Neural cell (in vitro differentiated cells): ENCODE measurements around the gene CFAP157. TPM values are rescaled to one million over a fixed set of nuclear protein-coding genes. Genes with fewer than 3 reads are reported as not detected.

Source experiments
- H2AFZ ChIP-seq: fragments of 200-600, 300-800 bp; sonication (generic), shearing (Covaris generic); 2 replicates; pipeline ENCODE4 v1.6.0; 2014; ENCODE audit warnings: low read depth, mild to moderate bottlenecking, antibody characterized with exemption, low read length, moderate library complexity
- H3F3A ChIP-seq: fragments of 200-600 bp; shearing (Covaris generic); 2 replicates; pipeline ENCODE4 v1.6.1; 2016; ENCODE audit warnings: mild to moderate bottlenecking, moderate library complexity, mixed read lengths, antibody characterized with exemption, low read length; ENCODE audit not compliant: insufficient read depth, poor library complexity, severe bottlenecking
- H3K27ac ChIP-seq: fragments of 200-600, 300-800 bp; sonication (generic), shearing (Covaris generic); 2 replicates; pipeline ENCODE4 v1.5.1; 2014; ENCODE audit warnings: mild to moderate bottlenecking, low read length, moderate library complexity
- H3K27me3 ChIP-seq: fragments of 300-800, 200-600 bp; sonication (generic), shearing (Covaris generic); 2 replicates; pipeline ENCODE4 v1.6.0; 2014; ENCODE audit warnings: mild to moderate bottlenecking, low read depth, low read length, moderate library complexity; ENCODE audit not compliant: insufficient read depth
- H3K36me3 ChIP-seq: fragments of 300-800, 200-600 bp; sonication (generic), shearing (Covaris generic); 2 replicates; pipeline ENCODE4 v1.5.1; 2014; ENCODE audit warnings: mild to moderate bottlenecking, antibody characterized with exemption, low read length, moderate library complexity; ENCODE audit not compliant: insufficient read depth
- H3K4me2 ChIP-seq: fragments of 300-800, 200-600 bp; sonication (generic), shearing (Covaris generic); 2 replicates; pipeline ENCODE4 v1.6.0; 2014; ENCODE audit warnings: mild to moderate bottlenecking, low read length
- H3K4me3 ChIP-seq: fragments of 300-800, 200-600 bp; sonication (generic), shearing (Covaris generic); 2 replicates; pipeline ENCODE4 v1.5.1; 2014; ENCODE audit warnings: mild to moderate bottlenecking, low read length, moderate library complexity
- H3K79me2 ChIP-seq: fragments of 200-600 bp; shearing (Covaris generic); replicated peaks from 2 replicates; pipeline ENCODE4 v1.6.0; 2014; ENCODE audit warnings: mild to moderate bottlenecking, low read length, moderate library complexity; ENCODE audit not compliant: insufficient read depth
- H3K9ac ChIP-seq: fragments of 300-800, 200-600 bp; sonication (generic), shearing (Covaris generic); 2 replicates; pipeline ENCODE4 v1.6.1; 2016; ENCODE audit warnings: mild to moderate bottlenecking, low read length, mixed read lengths
- H3K9me2 ChIP-seq: fragments of 200-600 bp; shearing (Covaris generic); 2 replicates; pipeline ENCODE4 v1.6.1; 2016; ENCODE audit warnings: mild to moderate bottlenecking, low read length, mixed read lengths; ENCODE audit not compliant: insufficient read depth
- H3K9me3 ChIP-seq: fragments of 200-600, 300-800 bp; sonication (generic), shearing (Covaris generic); 2 replicates; pipeline ENCODE4 v1.6.1; 2016; ENCODE audit warnings: mild to moderate bottlenecking, mixed run types, low read length, moderate library complexity, mixed read lengths
- H4K20me1 ChIP-seq: fragments of 200-600 bp; shearing (Covaris generic); 2 replicates; pipeline ENCODE4 v1.6.1; 2016; ENCODE audit warnings: mild to moderate bottlenecking, mixed run types; ENCODE audit not compliant: insufficient read depth
- CTCF ChIP-seq: fragments of 450-650 bp; IDR thresholded peaks from 2 replicates; pipeline ENCODE4 v1.5.1; 2014; ENCODE audit warnings: antibody characterized with exemption, mild to moderate bottlenecking, moderate library complexity; ENCODE audit not compliant: poor library complexity, severe bottlenecking
- EP300 ChIP-seq: fragments of 450-650 bp; conservative IDR thresholded peaks from 2 replicates; pipeline ENCODE4 v1.6.1; 2014; ENCODE audit warnings: antibody characterized with exemption, mild to moderate bottlenecking, moderate library complexity; ENCODE audit not compliant: poor library complexity, severe bottlenecking
- EZH2 ChIP-seq: fragments of 200-600, 300-800 bp; shearing (Covaris generic), sonication (generic); IDR thresholded peaks from 2 replicates; pipeline ENCODE4 v1.6.1; 2014; ENCODE audit warnings: antibody characterized with exemption, low read length, borderline replicate concordance, mild to moderate bottlenecking; ENCODE audit not compliant: insufficient read depth, poor library complexity, severe bottlenecking
- MXI1 ChIP-seq: fragments of 450-650 bp; conservative IDR thresholded peaks from 2 replicates; pipeline ENCODE4 v1.6.1; 2014; ENCODE audit warnings: antibody characterized with exemption, mild to moderate bottlenecking; ENCODE audit not compliant: poor library complexity, severe bottlenecking
- POLR2AphosphoS5 ChIP-seq: IDR thresholded peaks from 2 replicates; pipeline ENCODE4 v1.6.1; 2012
- RAD21 ChIP-seq: fragments of 450-650 bp; conservative IDR thresholded peaks from 2 replicates; pipeline ENCODE4 v1.6.1; 2014; ENCODE audit warnings: antibody characterized with exemption, mild to moderate bottlenecking, moderate library complexity
- REST ChIP-seq: IDR thresholded peaks from 2 replicates; pipeline ENCODE4 v1.6.1; 2012; ENCODE audit warnings: borderline replicate concordance
- SMC3 ChIP-seq: fragments of 450-650 bp; conservative IDR thresholded peaks from 2 replicates; pipeline ENCODE4 v1.6.1; 2014; ENCODE audit warnings: antibody characterized with exemption, mild to moderate bottlenecking, moderate library complexity; ENCODE audit not compliant: poor library complexity
- TAF1 ChIP-seq: IDR thresholded peaks from 2 replicates; pipeline ENCODE4 v1.6.1; 2012; ENCODE audit warnings: low read depth
- polyA plus RNA-seq: library from polyadenylated mRNA; depleted of rRNA; stranded (reverse); fragments of >200 nt; gene quantifications from 2 replicates; pipeline ENCODE4 v1.2.3, GENCODE V29; 2014

The CFAP157 gene
- polyA plus RNA-seq, 1 donor from 2014 or later, result 1.3 TPM

- no peak for TF ChIP-seq EZH2
- TF ChIP-seq TAF1, result no peak
- TF ChIP-seq POLR2AphosphoS5, result no peak
- no peak for TF ChIP-seq EP300
- TF ChIP-seq SMC3, result no peak
- TF ChIP-seq CTCF, result no peak
- TF ChIP-seq REST, result no peak
- TF ChIP-seq MXI1, result no peak
- TF ChIP-seq RAD21, result no peak
- no peak overlapping the region for H2AFZ ChIP-seq
- H3K4me2 ChIP-seq, result no peak overlapping the region
- H3K79me2 ChIP-seq, result no peaks in the 10 kb centered on the region
- H3K9me2 ChIP-seq, result no peaks in the 10 kb centered on the region
- no peak overlapping the region for H3K27ac ChIP-seq
- H3K4me3 ChIP-seq, result no peak overlapping the region
- no peaks in the 10 kb centered on the region for H3F3A ChIP-seq
- no peaks in the 10 kb centered on the region for H3K9me3 ChIP-seq
- no peak overlapping the region for H3K9ac ChIP-seq
- H4K20me1 ChIP-seq, result peaks cover 3% of the 10 kb centered on the region
- H3K36me3 ChIP-seq, result peaks cover 15% of the 10 kb centered on the region
- no peaks in the 10 kb centered on the region for H3K27me3 ChIP-seq
Measured at GRCh38 chr9:127682351-127683136, 24.2 kb upstream of the CFAP157 start.

GRCh38 chr9:127683723-127684122 lies 23.1 kb upstream of the CFAP157 start:
- H3K4me3 ChIP-seq, result no peak overlapping the region
- H3K27ac ChIP-seq, result no peak overlapping the region
- no peaks in the 10 kb centered on the region for H3K79me2 ChIP-seq
- TF ChIP-seq SMC3 (no peak), EP300 (no peak), REST (no peak), CTCF (no peak), RAD21 (no peak), EZH2 (no peak), POLR2AphosphoS5 (no peak), MXI1 (no peak), TAF1 (no peak)
- no peaks in the 10 kb centered on the region for H3K9me3 ChIP-seq
- H3K36me3 ChIP-seq, result peaks cover 10% of the 10 kb centered on the region
- H3K9ac ChIP-seq, result no peak overlapping the region
- peaks cover 3% of the 10 kb centered on the region for H4K20me1 ChIP-seq
- H3K4me2 ChIP-seq, result no peak overlapping the region
- no peaks in the 10 kb centered on the region for H3K27me3 ChIP-seq
- no peaks in the 10 kb centered on the region for H3F3A ChIP-seq
- no peak overlapping the region for H2AFZ ChIP-seq
- no peaks in the 10 kb centered on the region for H3K9me2 ChIP-seq
